ENCODE data around the gene MME.
A peak's percentile ranks its signal among the peaks of the same experiment; 100 is the strongest.

The MME gene

GRCh38 chr3:155079746-155080487, at the start of gene MME:
TSS of gene MME (plus strand) at chr3:155080319. CDS start at chr3:155084168, 3,849 bp downstream.
- H3K27ac ChIP-seq: peak within 1 kb of the TSS; percentile 98
- TF ChIP-seq ZFX (IDR thresholded peaks at IDR 0.05) (no peak), CTCF (conservative IDR thresholded peaks at IDR 0.05) (no peak; the same call in 1 of the 2 replicates)

- TF ChIP-seq CTCF (conservative IDR thresholded peaks at IDR 0.05) (no peak), ZFX (IDR thresholded peaks at IDR 0.05) (no peak)
- no peak overlapping the region for H3K27ac ChIP-seq
Observed at GRCh38 chr3:155031186-155031585, 48.9 kb upstream of the MME start.

- TF ChIP-seq ZFX (IDR thresholded peaks at IDR 0.05): no peak
- no peak for TF ChIP-seq CTCF (conservative IDR thresholded peaks at IDR 0.05)
- H3K27ac ChIP-seq: no peak overlapping the region
Observed at GRCh38 chr3:155032918-155033317, 47.2 kb upstream of the MME start.

GRCh38 chr3:155034786-155035185, 45.3 kb upstream of the MME start:
- TF ChIP-seq CTCF (conservative IDR thresholded peaks at IDR 0.05) (no peak), ZFX (IDR thresholded peaks at IDR 0.05) (no peak)
- H3K27ac ChIP-seq: no peak overlapping the region

- no peak overlapping the region for H3K27ac ChIP-seq
- TF ChIP-seq ZFX (IDR thresholded peaks at IDR 0.05) (no peak), CTCF (conservative IDR thresholded peaks at IDR 0.05) (no peak)
Observed at GRCh38 chr3:155035553-155035952, 44.6 kb upstream of the MME start.

GRCh38 chr3:155037508-155038202, 42.5 kb upstream of the MME start:
- H3K27ac ChIP-seq: no peak overlapping the region
- TF ChIP-seq ZFX (IDR thresholded peaks at IDR 0.05) (no peak), CTCF (conservative IDR thresholded peaks at IDR 0.05) (no peak)

GRCh38 chr3:155038203-155038554, 41.9 kb upstream of the MME start:
- TF ChIP-seq ZFX (IDR thresholded peaks at IDR 0.05) (no peak), CTCF (conservative IDR thresholded peaks at IDR 0.05) (no peak)
- no peak overlapping the region for H3K27ac ChIP-seq

Measured in C4-2B (cell line).